DMS 273 (cell line): ENCODE data around the gene PKMYT1.
A peak's percentile ranks its signal among the peaks of the same experiment; 100 is the strongest.
"Not testable (repeated sequence)": the region's sequence is repeated elsewhere in the genome, so short reads cannot be mapped to it uniquely, and the experiment has no call there.

Experiments
- DNase-seq: peaks from one replicate; lab custom pipeline; 2025; ENCODE audit not compliant: unreplicated experiment; lab: John Stamatoyannopoulos, UW

PKMYT1 gene

DNA sequence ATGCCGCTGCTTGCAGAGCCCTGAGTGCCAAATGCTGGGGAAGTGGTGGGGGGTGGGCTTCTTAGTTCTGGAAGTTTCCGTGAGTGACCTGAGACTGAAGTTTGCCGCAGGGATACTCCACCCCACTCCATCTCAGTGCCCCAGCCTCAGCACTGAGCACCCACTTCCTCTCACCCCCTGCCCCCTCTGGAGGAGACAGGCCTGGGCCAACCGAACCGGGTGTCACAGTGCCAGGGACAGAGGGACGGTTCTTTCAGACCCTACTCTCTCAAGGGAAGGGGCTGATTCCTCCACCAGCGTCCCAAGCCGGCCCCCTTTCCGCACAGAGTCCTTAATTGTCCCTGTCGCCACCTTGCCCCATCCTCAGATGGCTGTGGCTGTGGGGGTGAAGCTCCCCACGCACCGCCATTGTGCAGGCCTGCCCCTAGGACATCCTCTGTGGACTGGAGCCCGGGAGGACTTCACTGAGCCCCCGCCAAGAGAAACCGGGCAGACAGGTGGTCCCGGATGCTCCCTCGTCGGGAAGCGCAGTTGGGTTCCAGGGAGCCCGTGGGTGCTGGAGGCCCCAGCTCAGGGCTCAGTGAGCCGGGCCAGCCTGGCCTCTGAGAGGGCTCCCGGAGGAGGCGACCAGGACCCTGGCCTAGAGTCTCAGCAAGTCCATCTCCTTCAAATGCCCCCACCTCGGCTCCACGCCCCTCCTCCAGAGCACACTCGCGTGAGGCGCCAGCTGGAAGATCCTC lies 17.7 kb downstream of the PKMYT1 start:
- DNase-seq, result peak; percentile 60

DNA sequence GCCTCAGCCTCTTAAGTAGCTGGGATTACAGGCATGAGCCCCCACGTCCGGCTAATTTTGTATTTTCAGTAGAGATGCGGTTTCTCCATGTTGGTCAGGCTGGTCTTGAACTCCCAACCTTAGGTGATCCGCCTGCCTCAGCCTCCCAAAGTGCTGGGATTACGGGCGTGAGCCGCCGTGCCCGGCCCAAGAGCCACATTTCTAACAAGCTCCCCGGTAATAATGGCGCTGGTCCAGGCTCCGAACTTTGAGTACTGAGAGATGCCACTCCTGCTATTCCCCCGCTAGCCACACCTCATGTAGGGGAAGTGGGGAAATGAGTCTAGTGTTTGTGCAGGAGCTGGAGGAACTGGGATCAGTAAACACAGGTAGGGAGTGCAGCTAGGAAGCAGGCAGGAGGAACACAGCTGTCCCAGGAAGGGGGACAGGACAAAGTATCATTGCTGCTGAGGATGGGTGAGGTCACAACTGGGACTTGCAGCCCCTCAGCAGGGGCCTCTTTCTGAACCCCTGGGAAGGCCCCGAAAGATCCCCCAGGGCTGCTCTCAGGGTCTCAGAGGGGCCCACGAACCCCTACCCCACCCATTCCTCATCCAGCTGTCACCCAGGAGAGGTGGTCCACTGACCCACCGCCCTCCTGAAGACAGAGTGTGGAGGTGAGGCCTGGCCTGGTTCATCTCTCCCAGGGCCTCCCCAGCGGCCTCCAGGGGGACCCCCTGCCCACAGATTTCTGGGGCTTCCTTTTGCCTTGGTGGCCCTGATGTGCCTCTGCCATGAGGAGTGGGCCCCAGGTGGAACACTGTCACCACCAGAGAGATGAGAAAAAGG lies 19.8 kb downstream of the PKMYT1 start:
- no peak for DNase-seq

DNA sequence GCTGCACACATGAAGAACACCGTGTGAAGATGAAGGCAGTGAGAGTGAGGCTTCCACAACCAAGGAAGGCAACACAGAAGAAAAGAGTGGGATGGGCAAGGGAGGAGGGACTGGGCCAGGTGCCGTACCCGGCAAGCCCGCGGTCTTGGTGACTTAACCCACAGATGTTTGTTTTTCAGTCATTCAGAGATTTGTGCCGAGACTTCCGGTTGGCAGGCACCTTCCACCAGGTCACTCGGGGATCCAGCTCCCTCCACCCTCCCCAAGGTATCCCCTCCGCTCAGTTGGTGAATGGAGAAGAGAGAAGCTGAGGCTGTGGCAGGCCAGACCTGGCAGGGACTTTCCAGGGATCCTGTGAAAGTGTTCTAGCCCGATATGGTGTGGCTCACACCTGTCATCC lies 21.0 kb downstream of the PKMYT1 start:
- DNase-seq, result no peak

DNA sequence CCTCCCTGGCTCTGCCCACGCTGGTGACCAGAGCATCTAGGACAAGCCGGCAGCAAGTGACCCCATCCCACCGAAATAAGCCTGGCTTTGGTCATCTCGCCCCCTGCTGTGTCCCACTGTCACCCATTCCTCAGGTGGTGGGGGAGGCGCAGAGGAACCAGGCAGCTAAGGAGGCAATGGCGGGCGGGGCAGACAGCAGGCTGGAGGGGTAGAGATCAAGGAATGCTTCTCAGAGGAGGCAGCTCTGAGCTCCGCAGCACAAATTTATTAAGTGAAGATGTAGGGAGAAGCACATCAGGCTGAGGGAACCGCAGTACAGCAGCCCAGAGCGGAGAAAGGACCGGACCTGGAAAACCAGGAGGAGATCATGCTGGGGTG lies 23.7 kb downstream of the PKMYT1 start:
- no peak for DNase-seq

DNA sequence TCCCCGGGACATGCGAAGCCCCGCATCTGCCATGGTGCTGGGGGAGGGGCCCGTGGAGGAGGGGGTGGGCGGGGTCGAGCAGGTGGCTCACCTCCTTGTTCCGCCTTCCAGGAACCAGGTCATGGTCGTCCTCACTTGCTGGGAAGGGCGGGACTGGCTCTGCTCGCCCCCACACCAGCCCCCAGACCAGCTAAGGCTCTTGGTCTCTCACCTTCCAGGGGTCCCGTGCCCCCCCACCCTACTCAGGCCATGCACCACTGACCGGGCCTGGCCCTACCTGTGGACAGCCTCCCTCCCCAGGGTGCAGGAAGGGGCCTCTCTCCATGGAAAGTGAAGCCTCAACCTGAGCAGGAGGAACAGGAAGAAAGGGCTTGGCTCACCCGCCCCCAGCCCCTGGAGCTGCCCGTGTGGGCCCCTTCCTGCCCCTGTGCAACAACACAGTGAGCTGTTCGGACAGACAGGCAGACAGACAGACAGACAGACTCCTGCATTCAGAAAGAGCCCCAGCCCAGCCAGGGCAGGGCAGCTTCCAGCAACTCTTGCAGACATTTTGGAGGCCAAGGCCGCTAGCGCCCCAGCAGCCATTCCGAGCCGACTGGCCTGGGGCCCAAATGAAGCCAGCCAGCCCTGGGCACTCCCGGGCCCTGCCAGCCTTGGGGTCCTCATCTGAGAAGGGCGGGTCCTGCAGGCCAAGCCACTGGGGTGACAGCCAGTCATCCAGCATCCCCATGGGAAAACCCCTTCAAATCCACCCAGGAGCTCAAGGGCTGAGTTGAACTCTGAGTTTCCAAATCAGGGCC lies 24.3 kb downstream of the PKMYT1 start:
- DNase-seq, result no peak

DNA sequence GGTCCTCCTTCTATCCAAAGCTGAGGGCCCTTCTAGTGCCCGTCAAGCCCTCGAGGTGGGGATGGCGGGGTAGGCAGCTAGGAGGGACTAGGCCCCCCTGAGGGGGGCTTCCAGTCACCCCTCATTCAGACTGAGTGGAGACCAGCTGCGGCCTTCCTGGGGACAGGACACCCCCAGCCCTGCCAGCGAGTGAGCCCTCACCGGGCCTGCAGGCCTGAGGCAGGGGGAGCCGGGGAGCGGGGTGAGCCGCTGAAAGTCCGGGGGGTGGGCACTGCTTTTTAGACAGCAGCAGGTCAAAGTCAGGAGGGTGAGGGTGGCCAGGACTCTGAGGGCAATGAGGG lies 24.8 kb downstream of the PKMYT1 start:
- DNase-seq, result no peak

DNA sequence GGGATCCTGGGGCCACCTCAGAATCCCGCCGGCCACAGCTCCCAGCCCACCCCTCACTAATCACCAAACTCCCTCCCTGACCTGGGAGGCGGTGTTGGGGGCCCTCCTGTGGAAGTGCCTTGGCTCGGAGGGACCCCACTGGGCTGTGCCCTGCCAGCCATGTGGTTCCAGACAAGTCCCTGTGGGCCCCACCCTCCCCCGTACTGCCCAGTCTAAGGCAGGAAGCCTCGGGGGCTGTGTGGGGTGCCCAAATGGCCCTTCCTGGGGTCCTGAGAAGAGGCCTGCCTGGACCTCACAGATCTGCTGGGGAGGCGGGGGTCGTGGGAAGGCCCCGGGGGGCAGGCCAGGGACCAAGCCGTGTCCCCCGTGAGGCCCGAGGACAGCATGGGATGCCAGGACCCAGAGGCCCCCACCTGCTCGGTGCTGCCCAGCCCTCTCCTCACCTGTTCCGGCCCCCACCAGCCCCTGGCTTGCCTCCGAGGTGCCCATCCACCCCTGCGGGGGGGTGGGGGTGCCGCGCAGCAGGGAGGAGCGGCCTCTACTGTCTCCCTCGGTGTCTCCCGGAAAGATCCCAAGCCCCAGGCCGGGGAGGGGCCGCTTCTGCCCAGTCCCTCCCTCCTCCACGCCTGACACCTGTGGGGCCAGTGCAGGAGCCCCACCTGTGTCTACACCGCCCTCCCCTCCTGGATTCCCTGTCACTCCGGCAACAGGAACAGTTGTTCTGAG lies 25.4 kb downstream of the PKMYT1 start:
- no peak for DNase-seq

DNA sequence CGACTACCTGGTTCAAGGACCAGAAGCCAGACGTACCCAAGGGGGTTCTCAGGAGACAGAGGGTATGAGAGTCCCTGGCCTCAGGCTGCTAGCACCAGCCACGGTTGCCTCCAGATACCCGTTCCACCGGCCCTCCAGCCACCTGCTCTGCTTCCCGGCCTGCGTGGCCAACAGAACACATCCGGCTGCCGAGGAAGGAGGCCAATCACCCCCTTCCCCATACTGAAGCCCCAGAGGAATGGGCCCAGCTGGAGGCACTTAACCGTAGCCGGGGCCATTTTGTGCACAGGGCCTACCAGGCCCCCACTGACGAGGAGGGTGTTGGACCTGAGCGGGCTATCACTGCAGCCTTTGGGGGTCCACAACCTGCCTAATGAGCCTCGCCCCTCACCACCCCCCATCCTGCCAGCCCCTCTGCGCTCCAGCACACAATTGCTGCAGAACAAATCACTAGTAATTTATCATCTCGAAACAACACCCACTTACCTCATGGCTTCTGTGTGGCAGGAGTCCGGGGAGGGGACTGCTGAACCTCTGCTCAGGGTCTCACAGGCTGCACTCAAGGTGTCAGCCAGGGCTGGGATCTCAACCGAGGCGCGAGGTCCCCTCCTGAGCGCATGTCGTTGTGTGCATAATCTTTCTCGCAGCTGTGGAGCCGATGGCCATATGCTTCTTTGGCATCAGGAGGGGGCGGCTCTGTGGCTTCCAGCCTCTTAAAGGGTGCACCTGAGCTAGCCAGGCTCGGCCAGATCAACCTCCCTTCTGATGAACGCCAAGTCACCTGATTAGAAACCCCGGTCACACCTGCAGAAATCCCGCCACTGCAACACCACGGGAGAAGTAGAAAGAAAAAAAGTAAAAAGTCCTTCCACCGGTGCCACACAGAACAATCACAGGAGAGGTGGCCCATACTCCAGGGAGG lies 26.3 kb downstream of the PKMYT1 start:
- peak; percentile 76 for DNase-seq

DNA sequence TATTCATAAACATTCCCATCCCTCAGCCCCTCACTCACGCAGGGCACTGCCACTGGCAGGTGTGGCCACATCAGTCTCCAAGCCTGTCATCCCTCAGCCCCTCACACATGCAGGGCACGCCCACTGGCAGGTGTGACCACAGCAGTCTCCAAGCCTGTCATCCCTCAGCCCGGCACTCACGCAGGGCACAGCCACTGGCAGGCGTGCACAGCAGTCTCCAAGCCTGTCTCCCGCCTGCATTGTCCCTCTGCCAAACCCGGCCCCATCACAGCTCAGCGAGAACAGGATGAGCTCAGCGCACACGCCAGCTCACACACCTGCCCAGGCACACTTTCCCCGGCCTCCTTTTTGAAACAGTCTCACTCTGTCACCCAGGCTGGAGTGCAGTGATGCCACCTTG lies 27.6 kb downstream of the PKMYT1 start:
- DNase-seq, result no peak

DNA sequence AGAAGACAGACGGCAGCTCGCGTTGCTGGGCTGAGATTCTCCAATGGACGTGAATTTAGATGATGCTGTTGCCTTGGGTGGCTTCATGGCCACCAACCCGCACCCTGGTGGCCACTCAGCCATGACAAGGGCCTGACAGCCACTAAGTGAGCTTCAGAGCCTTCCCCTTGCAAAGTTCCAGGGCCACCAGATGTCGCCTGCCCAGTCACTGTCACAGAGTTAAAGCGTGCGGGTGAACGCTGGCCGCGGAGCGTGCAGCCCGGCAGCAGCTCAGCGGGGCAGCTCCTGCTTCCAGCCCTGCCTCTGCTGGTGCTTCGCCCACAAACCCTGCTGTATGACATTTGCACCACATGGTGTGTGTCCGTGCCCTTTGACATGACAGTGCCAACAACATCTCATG lies 29.5 kb downstream of the PKMYT1 start:
- DNase-seq, result no peak

DNA sequence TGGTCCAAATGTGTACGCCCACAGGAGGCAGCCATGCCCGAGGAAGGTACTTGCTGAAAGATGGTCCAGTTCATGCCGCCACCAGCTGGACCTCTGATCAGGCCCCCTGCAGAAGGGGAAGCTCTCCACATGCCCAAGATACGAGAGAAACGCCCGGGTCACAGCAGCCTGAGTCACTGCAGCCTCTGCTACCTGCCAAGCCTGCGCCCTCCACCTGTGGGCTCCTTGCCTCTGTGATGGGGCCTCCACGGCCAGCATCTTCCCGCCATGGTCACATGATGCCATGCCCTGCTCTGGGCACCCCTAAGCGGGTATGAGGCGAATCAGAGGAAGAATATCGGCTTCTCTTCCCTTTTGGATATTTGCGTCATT lies 29.9 kb downstream of the PKMYT1 start:
- no peak for DNase-seq

DNA sequence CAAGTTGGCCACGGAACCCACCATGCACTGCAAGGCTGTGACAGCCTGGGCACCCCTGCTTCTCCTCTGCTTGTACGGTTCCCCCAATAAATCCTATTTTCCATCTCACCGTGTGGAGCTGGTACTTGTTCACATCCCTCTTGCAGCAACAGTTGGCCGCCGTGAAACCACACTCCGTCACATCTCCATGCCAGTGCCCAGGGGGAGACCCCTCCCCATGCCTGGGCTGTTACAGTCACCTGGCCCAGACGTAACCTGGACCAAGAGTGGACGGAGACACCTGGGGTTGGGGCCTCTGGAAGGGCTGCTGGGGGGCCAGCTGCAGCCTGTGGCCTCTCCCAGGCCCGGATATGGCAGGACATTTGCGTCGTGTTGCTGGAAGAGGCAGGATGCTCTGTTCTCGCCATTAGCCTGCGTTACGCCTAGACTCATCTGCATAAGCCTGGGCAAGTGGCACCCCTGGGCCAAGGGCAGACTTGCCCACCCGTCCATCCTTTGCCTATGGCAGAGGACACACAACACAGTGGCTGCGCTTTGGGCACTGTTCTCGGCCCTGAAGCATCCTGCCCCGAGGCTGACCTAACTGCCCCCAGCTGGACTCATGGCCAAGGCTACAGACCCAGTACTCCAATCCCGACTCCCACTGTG lies 30.4 kb downstream of the PKMYT1 start:
- DNase-seq, result no peak

DNA sequence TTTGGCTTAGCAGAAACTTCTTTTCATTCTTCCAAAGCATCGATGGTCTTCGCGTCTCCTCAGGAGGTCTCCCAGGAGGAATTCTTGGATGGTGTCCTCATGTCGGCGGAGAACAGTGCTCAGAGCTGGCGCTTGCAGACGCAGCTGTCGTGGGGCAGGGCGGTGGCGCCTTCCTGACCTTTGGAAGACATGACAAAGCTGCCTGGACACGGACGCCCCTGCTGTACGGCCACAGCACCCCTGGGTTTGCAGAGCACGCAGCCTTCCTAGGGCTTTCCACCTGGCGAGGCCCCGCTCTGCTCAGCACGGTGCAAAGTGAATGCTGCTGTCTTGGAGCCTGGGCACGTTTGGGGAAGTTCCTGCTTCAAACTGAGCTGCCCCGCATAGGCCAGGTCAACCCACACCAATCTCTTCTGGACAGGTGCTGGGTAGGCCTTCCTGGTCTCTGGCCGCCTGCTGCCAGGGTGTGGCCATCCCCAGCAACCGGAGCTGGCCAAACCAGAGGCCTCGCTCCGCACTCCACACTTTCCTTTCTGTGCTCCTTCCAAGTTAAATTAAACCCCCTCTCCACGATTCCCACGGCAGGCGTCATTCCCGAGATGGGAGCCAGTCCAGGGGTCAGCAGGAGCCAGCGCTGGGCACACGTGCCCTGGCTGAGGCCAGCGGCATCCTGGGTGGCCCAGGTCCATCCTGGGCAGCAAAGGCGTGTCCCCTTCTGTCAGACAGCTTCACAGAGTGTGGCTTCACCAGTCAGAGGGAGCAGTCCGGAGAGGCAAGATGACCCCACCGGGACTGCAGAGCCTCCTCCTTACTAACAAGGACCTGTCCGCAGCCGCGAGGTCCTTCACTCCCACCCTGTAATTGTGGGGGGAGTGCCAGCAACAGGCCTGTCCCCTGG lies 31.2 kb downstream of the PKMYT1 start:
- no peak for DNase-seq

DNA sequence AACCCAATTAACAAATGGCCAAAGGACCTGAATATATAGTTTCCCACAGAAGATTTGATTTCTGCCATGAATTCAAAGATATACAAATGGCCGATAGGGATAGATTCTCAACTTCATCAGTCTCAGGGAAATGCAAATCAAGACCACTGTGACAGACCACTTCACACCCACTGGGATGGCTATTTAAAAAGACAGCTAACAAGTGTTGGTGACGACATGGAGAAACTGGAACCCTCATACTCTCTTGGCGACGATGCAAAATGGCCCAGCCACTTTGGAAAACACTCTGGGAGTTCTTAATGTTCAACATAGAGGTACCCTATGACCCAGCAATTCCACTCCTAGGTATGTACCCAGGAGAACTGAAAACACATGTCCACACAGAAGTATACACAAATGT lies 33.6 kb downstream of the PKMYT1 start:
- DNase-seq, result no peak

DNA sequence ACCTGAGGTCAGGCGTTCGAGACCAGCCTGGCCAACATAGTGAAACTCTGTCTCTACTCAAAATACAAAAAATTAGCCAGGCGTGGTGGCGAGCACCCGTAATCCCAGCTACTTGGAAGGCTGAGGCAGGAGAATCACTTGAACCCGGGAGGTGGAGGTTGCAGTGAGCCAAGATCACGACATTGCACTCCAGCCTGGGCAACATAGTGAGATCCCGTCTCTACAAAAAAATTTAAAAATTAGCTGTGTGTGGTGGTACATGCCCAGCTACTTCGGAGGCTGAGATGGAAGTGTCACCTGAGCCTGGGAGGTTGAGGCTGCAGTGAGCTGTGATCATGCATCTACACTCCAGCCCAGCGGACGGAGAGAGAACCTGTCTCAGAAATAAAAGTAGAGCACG lies 36.5 kb downstream of the PKMYT1 start:
- DNase-seq, result not testable (repeated sequence)

DNA sequence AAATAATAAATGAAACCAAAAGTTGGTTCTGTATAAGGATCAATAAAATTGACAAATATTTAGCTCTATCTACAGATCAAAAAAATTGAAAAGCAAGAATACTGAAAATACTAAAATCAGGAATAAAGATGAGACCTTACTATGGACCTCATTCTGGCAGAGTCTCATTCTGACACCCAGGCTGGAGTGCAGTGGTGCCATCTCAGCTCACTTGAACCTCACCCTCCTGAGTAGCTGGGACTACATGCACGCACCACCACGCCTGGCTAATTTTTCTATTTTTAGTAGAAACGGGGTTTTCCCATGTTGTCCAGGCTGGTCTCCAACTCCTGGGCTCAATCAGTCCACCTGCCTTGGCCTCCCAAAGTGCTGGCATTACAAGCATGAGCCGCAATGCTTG lies 38.2 kb downstream of the PKMYT1 start:
- DNase-seq, result no peak

DNA sequence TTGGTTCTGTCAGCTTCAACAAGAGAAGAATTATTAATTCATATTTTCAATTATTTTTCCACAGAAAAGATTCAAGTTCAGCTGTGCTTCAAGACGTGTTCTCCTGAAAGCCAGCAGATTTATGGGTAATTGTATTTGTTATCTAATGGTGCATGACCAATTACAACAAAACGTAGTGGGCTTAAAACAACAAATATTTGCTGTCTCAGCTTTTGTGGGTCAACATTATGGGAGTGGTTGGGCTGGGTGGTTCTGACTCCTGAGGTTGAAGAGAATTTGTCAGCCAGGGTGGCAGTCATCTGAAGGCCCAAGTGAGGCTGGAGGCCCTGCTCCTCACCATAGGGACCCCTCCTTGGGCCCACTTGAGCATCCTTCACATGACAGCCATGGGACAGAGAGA lies 40.3 kb downstream of the PKMYT1 start:
- no peak for DNase-seq

DNA sequence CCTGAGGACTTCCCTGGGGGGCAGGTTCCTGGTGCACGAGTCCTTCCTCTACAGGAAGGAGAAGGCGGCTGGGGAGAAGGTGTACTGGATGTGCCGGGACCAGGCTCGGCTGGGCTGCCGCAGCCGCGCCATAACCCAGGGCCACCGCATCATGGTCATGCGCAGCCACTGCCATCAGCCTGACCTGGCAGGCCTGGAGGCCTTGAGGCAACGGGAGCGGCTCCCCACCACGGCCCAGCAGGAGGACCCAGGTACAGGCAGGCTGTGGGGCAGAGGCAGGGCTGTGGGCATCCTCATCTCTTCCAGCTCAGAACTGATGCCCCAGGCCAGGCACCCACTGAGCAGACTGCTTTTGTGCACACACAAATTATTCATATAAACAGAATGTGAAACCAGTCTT lies 42.0 kb downstream of the PKMYT1 start:
- DNase-seq, result no peak

DNA sequence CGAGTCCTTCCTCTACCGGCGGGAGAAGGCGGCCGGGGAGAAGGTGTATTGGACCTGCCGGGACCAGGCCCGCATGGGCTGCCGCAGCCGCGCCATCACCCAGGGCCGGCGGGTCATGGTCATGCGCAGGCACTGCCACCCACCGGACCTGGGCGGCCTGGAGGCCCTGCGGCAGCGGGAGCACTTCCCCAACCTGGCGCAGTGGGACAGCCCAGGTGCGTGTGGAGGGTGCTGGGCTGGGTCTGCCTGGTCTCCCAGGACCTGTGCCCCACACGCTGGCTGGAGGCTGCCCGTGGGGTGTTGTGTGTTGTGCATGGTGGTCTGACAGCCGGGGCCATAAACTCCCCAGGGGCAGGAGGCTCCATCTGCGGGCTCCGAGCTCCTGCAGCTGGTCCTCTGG lies 43.1 kb downstream of the PKMYT1 start:
- DNase-seq, result no peak
